SK-N-SH (cell line): ENCODE data around the gene SLC8A1.

Source experiments
- CHD2 ChIP-seq: fragments of 150-350 bp; IDR thresholded peaks from 2 replicates; pipeline ENCODE4 v1.6.1; 2018; ENCODE audit warnings: low read length; ENCODE audit not compliant: partially characterized antibody
- EP300 ChIP-seq, 2 experiments: IDR thresholded peaks; 2 replicates each; pipeline versions ENCODE4 v1.4.0 to v1.6.1; 2012; ENCODE audit warnings: borderline replicate concordance in 1 of 2, low read depth in 1 of 2, low read length in 1 of 2
- EZH2phosphoT487 ChIP-seq: fragments of 200-600 bp; sonication (generic); IDR thresholded peaks from 2 replicates; pipeline ENCODE4 v1.6.1; 2017; ENCODE audit warnings: low read depth, mixed run types, mild to moderate bottlenecking, antibody characterized with exemption, moderate library complexity, borderline replicate concordance
- FOSL2 ChIP-seq: IDR thresholded peaks from 2 replicates; pipeline ENCODE4 v1.4.0; 2012; ENCODE audit warnings: low read depth, mild to moderate bottlenecking, moderate library complexity, borderline replicate concordance
- NFIC ChIP-seq: IDR thresholded peaks from 2 replicates; pipeline ENCODE4 v1.4.0; 2012; ENCODE audit warnings: borderline replicate concordance
- NRF1 ChIP-seq: IDR thresholded peaks from 2 replicates; pipeline ENCODE4 v1.6.1; 2012; ENCODE audit warnings: low read depth, mild to moderate bottlenecking, low read length
- TAF1 ChIP-seq: IDR thresholded peaks from 2 replicates; pipeline ENCODE4 v1.6.1; 2012; ENCODE audit warnings: low read depth, mild to moderate bottlenecking, low read length, moderate library complexity, borderline replicate concordance
- TF ChIP-seq, protein P1 (sequence below): IDR thresholded peaks from 2 replicates; pipeline ENCODE4 v1.6.1; 2012; ENCODE audit warnings: mild to moderate bottlenecking, low read depth, low read length, moderate library complexity
- TF ChIP-seq, protein P2 (sequence below): fragments of 200-600 bp; sonication (generic); IDR thresholded peaks from 2 replicates; pipeline ENCODE4 v1.6.1; 2017; ENCODE audit warnings: antibody characterized with exemption, mild to moderate bottlenecking, moderate library complexity
- TF ChIP-seq, protein P3 (sequence below): IDR thresholded peaks from 2 replicates; pipeline ENCODE4; 2012
- TF ChIP-seq, protein P4 (sequence below): IDR thresholded peaks from 2 replicates; pipeline ENCODE4 v1.4.0; 2012; ENCODE audit warnings: low read depth

DNA sequence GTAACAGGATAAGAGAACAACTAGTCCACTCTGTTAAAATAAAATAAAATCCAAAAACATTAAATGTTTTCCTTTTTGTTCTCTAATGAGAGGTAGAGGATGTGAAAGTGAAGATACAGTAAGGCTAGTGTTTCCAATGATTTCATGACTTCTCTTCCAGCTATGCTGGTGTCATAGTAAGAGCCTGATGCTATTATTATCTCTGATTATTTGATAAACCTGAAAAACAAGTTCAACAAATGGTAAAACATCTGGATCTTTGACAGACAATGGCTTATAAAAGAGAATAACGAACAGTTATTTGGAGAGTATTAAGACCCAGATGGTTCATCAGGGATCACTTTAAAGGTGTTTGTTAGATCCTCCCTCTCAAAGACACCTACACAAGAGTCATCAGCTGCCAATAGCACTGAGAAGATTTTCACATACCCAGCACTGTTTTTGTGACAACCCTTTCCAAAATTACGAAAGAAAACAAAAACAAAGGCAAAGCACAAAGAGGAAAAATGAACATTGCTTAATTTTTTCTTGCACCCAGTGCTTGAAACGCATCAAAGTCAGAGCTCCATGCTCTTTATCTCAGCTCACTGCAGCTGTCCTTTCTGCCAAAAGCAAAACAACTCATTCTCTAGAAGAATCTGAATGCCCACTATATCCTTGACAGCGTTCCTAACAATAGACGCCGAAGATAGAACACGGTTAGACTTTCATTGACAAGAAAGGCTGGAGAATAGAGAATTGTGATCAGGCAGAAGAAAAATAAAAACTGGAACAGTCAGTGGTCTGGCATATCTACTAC is 168.6 kb downstream of the SLC8A1 start:
- TF ChIP-seq, protein P1, sequence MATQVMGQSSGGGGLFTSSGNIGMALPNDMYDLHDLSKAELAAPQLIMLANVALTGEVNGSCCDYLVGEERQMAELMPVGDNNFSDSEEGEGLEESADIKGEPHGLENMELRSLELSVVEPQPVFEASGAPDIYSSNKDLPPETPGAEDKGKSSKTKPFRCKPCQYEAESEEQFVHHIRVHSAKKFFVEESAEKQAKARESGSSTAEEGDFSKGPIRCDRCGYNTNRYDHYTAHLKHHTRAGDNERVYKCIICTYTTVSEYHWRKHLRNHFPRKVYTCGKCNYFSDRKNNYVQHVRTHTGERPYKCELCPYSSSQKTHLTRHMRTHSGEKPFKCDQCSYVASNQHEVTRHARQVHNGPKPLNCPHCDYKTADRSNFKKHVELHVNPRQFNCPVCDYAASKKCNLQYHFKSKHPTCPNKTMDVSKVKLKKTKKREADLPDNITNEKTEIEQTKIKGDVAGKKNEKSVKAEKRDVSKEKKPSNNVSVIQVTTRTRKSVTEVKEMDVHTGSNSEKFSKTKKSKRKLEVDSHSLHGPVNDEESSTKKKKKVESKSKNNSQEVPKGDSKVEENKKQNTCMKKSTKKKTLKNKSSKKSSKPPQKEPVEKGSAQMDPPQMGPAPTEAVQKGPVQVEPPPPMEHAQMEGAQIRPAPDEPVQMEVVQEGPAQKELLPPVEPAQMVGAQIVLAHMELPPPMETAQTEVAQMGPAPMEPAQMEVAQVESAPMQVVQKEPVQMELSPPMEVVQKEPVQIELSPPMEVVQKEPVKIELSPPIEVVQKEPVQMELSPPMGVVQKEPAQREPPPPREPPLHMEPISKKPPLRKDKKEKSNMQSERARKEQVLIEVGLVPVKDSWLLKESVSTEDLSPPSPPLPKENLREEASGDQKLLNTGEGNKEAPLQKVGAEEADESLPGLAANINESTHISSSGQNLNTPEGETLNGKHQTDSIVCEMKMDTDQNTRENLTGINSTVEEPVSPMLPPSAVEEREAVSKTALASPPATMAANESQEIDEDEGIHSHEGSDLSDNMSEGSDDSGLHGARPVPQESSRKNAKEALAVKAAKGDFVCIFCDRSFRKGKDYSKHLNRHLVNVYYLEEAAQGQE: no peak
- no peak for TF ChIP-seq EP300 (IDR thresholded peaks at IDR 0.05; ENCODE audit: borderline replicate concordance in 1 of 2, low read depth in 1 of 2, low read length in 1 of 2)
- TF ChIP-seq, protein P2, sequence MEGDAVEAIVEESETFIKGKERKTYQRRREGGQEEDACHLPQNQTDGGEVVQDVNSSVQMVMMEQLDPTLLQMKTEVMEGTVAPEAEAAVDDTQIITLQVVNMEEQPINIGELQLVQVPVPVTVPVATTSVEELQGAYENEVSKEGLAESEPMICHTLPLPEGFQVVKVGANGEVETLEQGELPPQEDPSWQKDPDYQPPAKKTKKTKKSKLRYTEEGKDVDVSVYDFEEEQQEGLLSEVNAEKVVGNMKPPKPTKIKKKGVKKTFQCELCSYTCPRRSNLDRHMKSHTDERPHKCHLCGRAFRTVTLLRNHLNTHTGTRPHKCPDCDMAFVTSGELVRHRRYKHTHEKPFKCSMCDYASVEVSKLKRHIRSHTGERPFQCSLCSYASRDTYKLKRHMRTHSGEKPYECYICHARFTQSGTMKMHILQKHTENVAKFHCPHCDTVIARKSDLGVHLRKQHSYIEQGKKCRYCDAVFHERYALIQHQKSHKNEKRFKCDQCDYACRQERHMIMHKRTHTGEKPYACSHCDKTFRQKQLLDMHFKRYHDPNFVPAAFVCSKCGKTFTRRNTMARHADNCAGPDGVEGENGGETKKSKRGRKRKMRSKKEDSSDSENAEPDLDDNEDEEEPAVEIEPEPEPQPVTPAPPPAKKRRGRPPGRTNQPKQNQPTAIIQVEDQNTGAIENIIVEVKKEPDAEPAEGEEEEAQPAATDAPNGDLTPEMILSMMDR: no peak
- TF ChIP-seq NFIC: no peak
- TF ChIP-seq NRF1: no peak
- TF ChIP-seq FOSL2: no peak
- TF ChIP-seq, protein P3, sequence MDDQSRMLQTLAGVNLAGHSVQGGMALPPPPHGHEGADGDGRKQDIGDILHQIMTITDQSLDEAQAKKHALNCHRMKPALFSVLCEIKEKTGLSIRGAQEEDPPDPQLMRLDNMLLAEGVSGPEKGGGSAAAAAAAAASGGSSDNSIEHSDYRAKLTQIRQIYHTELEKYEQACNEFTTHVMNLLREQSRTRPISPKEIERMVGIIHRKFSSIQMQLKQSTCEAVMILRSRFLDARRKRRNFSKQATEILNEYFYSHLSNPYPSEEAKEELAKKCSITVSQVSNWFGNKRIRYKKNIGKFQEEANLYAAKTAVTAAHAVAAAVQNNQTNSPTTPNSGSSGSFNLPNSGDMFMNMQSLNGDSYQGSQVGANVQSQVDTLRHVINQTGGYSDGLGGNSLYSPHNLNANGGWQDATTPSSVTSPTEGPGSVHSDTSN: no peak
- no peak for TF ChIP-seq CHD2
- TF ChIP-seq, protein P4, sequence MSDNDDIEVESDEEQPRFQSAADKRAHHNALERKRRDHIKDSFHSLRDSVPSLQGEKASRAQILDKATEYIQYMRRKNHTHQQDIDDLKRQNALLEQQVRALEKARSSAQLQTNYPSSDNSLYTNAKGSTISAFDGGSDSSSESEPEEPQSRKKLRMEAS: no peak
- no peak for TF ChIP-seq EZH2phosphoT487
- no peak for TF ChIP-seq TAF1
